Left kidney (tissue), 2 donors: ENCODE data around the gene SAFB2. TPM values are rescaled to one million over a fixed set of nuclear protein-coding genes. Genes with fewer than 3 reads are reported as not detected.

ENCODE experiments used
- DNase-seq: peaks from one replicate; pipeline ENCODE4 v3.0.0-alpha.2; 2013
- polyA plus RNA-seq: library from polyadenylated mRNA; unstranded; fragments of 120-200 nt; gene quantifications from one replicate; pipeline ENCODE4 v1.2.1, GENCODE V29; 2013; ENCODE audit not compliant: insufficient read length

The SAFB2 gene
- polyA plus RNA-seq, 1 donor, result 118 TPM

- no peak for DNase-seq
Observed at GRCh38 chr19:5580161-5580571, 42.4 kb downstream of the SAFB2 start.

DNA sequence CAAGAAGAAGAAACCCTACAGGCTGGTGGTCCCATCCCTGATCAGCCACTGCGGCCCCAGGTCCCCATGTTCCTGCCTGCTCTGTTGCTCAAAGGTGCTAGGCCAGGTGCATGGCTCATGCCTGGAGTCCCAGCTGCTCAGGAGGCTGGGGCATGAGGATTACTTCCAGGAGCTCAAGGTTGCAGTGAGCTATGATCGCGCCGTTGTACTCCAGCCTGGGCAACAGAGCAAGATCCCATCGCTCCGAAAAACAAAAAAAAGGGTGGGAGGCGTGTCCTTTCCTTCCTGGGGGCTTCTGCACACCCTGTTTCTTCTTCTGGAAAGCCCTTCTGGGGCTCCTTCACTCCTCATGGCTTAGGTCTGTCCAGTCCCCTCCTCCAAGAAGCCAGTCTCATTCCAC, 42.9 kb downstream of the SAFB2 start:
- DNase-seq, result no peak

- DNase-seq, result no peak
Observed at GRCh38 chr19:5579286-5579685, 43.3 kb downstream of the SAFB2 start.

DNA sequence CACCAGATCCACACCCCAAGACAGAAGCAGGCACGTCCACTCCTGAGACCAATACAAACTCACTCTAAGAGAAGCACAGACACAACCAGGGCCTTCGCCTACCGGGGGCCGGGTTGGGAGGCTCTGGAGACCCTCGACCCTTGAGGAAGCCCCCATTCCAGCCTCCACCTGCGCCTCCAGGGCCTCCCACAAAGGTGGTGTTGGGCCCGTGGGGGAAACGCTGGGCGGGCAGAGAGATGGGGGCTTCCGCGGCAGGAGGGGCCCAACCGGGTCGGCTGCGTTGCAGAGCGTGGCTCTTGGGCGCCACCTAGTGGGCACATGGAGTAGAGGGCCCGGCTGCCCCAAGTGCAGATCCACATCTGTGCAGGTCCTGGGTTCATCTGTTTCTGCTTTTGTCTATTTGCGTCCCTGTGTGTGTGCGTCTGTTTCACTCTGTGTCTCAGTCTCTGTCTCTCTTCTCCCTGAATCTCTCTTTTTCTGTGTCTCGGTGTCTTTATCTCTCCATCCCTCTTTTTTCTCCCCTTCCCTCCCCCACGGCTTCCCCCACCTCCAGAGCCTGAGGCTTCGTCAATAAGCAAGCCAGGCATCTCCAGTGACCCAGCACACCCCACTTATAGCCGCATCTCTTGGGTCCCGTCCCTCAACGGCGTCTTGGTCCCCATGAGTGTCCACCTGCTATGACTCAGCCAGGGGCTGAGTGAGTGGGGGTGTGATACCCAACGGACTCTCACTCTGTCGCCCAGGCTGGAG, 44.3 kb downstream of the SAFB2 start:
- DNase-seq, result no peak

DNA sequence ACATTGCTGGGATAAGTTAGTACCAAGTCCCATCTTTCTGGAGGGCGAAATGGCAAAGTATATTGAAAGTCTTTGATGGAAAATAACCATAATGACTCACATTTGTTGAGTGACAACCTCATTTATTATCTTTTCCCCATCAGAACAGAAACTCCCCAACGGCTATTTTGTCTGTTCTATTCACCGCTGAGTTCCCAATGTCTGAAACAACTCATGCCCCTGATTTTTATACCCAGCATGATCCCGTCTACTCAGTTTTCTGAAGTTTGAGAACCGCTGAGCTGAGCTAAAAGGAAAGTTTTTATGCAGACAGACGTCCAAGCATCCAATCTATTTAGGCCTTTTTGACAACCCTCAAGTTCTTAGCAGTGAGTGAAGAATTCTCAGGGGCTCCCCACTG, 47.0 kb downstream of the SAFB2 start:
- no peak for DNase-seq

DNA sequence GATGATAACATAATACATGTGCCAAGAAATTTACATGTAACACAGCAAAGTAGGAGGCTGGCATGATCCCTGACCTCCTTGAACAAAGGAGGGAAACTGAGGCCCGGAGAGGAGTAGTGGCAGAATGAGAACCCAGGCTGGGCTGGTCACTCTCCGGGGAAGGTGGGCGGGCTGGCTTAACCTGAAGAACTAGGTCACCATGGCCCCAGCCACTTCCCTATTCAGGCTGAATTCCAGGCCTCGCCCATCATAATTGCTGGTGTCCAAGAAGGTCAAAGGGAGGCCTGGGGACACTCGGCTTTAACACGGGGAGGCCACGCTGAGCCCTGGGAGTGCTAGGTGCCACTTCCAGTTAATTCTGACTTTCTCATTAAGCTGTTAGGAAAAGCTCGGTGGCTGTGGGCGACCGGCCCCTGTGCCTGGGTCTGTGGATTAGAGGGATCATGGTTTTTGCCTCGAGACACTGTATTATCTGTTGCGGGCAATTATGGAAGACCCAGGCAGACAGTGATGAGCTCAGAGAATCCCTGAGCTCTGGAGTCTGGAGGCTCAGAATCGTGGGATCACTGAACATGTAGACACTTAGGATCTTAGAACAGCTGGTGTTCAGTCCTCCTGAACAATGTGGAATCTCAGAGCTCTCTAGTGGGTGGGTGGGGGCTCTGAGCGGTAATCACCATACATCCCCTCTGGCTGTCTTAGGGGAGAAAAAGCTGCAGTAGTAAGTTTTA, 49.9 kb downstream of the SAFB2 start:
- no peak for DNase-seq

GRCh38 chr19:5571777-5572176, 50.8 kb downstream of the SAFB2 start:
- no peak for DNase-seq

DNA sequence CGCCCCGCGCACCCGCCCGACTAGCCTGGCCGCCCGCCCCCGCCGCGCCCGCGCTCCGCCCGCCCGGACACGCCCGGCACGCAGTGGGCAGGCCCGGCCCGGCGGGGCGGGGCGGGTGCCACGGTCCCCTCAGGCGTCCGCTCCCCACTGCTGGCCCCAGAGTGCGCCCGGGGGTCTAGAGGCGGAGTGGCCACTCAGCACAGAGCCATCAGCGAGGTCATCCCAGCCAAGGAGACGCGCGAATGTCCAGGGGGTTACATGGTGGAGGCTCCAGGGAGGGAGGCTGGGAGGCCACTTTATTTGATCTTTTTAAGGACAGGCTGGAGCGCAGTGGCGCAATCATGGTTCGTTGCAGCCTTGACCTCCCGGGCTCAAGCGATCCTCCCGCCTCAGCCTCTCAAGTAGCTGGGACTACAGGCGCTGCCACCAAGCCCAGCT, 54.6 kb downstream of the SAFB2 start:
- DNase-seq, result no peak

DNA sequence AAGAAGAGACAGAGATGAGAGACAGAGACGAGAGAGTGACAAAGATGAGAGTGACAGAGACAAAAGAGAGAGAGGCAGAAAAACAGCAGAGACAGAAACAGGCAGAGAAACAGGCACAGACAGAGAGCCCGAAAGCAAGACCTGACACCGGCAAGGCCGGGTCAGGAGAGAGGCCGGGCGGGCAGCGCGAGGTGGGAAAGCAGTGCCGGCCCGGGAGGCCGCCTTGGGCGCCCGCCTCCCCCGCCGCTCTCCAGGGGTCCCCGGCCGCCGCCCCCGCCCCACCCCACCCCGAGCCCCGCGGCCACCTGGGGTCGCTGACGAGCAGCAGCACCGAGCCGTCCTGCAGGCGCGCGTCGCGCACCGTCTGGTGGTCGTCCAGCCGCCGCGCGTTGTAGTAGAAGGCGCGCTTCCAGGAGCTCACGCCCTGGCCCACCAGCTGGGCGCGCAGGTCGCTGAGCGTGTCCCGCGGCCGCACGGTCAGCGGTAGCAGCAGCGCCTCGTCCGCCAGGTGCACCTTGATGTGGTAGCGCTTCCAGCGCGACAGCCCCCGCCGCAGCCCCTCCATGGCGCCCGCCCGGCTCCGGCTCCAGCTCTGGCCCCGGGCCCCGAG, 55.1 kb downstream of the SAFB2 start, which contains the start of gene TINCR:
TSS of gene TINCR (minus strand) at position 594 of the 610 bp plus-strand sequence.
- DNase-seq, result no peak

DNA sequence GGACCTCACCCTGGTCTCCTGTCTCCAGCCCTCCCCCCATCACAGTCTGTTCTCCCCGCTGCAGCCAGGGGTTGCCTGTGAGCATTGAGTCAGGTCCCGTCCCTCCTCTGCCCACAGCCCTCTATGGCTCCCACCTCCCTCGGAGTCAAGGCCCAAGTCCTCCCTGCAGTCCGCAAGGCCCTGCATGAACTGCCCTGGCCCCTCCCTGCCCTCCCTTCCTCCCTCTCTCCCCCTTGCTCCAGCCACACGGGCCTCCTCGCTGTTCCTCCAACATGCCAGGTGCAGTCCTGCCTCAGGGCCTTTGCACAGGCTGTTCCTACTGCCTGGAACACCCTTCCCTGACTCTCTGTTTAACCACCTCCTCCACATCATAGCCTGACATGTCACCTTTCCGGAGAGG, 57.6 kb downstream of the SAFB2 start:
- DNase-seq, result no peak

GRCh38 chr19:5563935-5564612, 58.5 kb downstream of the SAFB2 start:
- no peak for DNase-seq

GRCh38 chr19:5563008-5563431, 59.6 kb downstream of the SAFB2 start:
- no peak for DNase-seq

GRCh38 chr19:5562280-5562679, 60.3 kb downstream of the SAFB2 start:
- no peak for DNase-seq

GRCh38 chr19:5561559-5561958, 61.0 kb downstream of the SAFB2 start:
- DNase-seq, result no peak

DNA sequence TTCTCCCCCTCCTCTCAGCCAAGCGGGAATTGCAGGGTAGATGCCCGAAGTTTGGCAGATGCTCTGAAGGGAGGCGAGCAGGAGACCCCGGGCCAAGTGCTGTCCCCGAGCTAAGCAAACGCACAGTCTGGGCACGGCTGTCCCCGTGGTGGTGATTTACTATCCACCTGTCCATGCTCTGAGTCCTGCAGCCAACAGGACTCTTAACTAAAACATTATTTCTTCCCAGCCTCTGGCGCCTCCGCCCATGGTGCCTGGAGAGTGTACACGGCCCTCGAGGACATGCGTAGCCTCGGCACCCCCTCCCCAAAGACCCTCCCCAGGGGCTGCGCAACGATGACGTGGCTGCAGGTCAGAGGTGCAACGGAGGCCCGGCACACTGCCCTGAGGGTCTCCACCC, 62.4 kb downstream of the SAFB2 start:
- no peak for DNase-seq

DNA sequence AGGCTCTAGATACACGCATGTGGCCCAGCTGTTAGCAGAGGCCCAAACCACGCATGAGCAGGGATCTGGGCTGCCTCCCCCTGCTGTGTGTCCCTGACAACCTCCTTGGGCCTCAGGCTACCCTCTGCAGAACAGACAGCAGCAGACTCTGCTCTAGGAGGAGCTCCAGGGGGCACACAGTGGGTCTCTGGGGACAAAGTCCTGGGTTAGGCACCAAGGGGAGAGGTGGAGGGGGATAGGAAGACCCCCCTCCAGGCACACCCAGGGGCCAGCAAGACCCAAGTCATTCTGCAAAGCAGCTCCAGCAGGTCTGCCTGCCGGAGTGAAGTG, 62.8 kb downstream of the SAFB2 start:
- no peak for DNase-seq

DNA sequence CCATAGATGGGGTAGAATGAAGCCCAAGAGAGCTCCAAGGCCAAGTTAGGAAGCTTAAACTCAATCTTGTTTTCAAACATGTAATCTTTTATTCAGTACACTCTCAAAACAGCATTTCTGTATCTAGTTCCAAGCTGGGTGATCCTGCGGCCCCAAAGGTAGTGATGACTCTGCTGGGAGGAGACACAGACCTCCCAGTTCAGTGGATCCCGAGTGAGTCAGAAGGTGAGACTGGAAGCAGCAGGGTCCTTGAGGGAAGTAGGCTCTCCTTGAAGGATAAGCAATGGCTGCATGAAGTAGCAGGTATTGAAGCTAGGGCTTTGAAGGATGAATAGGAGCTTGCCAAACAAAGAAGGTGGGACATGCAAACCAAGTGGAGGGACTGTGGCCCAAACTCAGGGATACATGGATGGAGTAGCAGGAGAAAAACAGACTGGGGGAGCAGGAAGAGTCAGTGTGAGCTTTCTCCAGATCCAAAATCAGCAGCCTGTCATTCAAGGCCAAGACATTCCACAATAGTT, 64.4 kb downstream of the SAFB2 start:
- no peak for DNase-seq

GRCh38 chr19:5557691-5558090, 64.9 kb downstream of the SAFB2 start:
- no peak for DNase-seq

GRCh38 chr19:5554828-5555227, 67.7 kb downstream of the SAFB2 start:
- no peak for DNase-seq

GRCh38 chr19:5553892-5554291, 68.7 kb downstream of the SAFB2 start:
- DNase-seq, result no peak

GRCh38 chr19:5547881-5548280, 74.7 kb downstream of the SAFB2 start:
- no peak for DNase-seq

- DNase-seq, result no peak
Observed at GRCh38 chr19:5545984-5546383, 76.6 kb downstream of the SAFB2 start.

GRCh38 chr19:5545051-5545450, 77.5 kb downstream of the SAFB2 start:
- no peak for DNase-seq
